Effector memory CD4-positive, alpha-beta T cell (primary cell): Measurements from ENCODE around the gene MLLT10.
A peak's percentile ranks its signal among the peaks of the same experiment; 100 is the strongest.

Experiments
- DNase-seq, 3 donors: peaks; one replicate each; pipeline ENCODE4 v3.0.0-alpha.2; 2020
- H3K27ac ChIP-seq: 2 replicates; pipeline ENCODE4 v1.7.0; 2013; ENCODE audit warnings: mild to moderate bottlenecking, low read length, moderate library complexity; ENCODE audit not compliant: insufficient read depth, poor library complexity, severe bottlenecking
- H3K27me3 ChIP-seq: replicated peaks from 2 replicates; pipeline ENCODE4 v1.7.0; 2013; ENCODE audit warnings: mild to moderate bottlenecking, low read length; ENCODE audit not compliant: insufficient read depth, control insufficient read depth, poor library complexity, severe bottlenecking
- H3K36me3 ChIP-seq: 2 replicates; pipeline ENCODE4 v1.7.0; 2013; ENCODE audit warnings: mild to moderate bottlenecking, low read length, moderate library complexity; ENCODE audit not compliant: control insufficient read depth, insufficient read depth
- H3K4me1 ChIP-seq: 2 replicates; pipeline ENCODE4 v1.7.0; 2013; ENCODE audit warnings: low read length, mild to moderate bottlenecking; ENCODE audit not compliant: control insufficient read depth, insufficient read depth, poor library complexity, severe bottlenecking
- H3K4me3 ChIP-seq: 2 replicates; pipeline ENCODE4 v1.7.0; 2013; ENCODE audit warnings: low read length, low read depth, mild to moderate bottlenecking; ENCODE audit not compliant: insufficient read depth, poor library complexity, severe bottlenecking
- H3K9me3 ChIP-seq: 2 replicates; pipeline ENCODE4 v1.7.0; 2013; ENCODE audit warnings: mild to moderate bottlenecking, low read length, moderate library complexity; ENCODE audit not compliant: control insufficient read depth

Gene MLLT10

DNA sequence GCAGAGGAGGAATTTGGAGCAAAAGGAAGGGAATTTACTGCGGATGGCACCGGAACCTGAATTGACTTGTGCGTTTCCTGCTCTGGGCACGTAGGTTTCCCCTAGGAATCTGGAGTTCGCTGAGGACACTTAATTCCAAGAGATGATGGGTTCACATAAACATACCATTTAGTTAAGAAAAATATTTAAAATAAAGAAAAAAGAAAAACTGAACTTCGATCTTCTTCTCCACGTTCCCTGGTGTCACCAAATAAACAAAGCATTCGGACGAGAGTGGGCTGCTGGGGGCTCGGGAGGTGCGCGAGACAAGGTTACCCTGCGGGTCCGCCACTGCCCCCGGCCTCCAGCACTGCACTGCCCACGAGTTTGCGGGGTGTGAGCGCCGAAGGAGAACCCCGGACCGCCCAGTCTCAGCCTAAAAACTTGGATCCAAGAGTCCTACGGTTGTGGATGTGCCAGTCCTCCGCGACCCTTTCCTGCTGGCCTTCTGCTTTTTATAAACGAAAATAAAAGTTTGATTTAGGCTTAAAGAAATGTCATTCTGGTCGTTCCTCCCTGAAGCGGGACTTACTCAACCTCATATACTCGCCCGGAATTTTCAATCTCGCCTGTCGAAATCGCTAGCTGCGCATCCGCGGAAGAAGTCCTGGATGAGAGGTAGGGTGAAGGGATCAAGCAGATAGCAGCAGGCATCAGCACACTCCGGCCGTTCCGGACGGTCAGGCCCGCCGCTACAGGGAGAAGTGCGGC lies 38.9 kb upstream of the MLLT10 start:
- H3K27ac ChIP-seq: no peak overlapping the region
- no peaks in the 10 kb centered on the region for H3K36me3 ChIP-seq
- peaks cover 42% of the 10 kb centered on the region for H3K4me1 ChIP-seq
- H3K27me3 ChIP-seq: peaks cover 59% of the 10 kb centered on the region
- H3K9me3 ChIP-seq: no peaks in the 10 kb centered on the region
- peak overlapping the region; percentile 81 for H3K4me3 ChIP-seq
- no peak for DNase-seq

DNA sequence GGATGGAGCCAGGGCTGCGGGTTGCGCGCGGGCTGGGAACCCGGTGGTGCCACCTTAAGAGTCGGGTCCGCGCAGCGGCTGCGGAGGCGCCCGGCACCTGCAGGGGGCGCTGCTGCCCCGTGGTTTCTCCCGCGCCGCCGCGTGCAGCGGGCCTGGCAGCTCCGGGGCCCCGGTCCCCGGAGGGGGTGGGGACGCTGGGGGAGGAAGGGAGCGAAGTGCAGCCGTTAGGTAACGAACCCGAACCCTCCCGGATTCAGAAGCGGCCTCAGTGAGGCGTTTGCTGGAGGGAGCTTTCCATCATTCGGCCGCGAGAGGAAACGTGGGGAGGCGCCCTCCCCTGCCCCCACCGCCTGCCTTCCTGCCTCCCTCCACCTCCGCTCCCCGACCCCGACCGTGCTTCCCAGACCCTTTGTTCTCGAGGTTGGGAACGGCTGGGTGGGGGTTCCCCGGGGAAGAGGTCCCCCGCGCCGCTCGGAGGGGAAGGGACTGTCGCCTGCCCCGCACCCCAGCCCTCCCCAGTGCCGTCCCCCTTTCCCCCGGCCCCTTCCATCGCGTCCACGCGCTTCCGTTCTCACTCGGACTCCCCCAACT lies 38.2 kb upstream of the MLLT10 start:
- peaks cover 61% of the 10 kb centered on the region for H3K27me3 ChIP-seq

DNA sequence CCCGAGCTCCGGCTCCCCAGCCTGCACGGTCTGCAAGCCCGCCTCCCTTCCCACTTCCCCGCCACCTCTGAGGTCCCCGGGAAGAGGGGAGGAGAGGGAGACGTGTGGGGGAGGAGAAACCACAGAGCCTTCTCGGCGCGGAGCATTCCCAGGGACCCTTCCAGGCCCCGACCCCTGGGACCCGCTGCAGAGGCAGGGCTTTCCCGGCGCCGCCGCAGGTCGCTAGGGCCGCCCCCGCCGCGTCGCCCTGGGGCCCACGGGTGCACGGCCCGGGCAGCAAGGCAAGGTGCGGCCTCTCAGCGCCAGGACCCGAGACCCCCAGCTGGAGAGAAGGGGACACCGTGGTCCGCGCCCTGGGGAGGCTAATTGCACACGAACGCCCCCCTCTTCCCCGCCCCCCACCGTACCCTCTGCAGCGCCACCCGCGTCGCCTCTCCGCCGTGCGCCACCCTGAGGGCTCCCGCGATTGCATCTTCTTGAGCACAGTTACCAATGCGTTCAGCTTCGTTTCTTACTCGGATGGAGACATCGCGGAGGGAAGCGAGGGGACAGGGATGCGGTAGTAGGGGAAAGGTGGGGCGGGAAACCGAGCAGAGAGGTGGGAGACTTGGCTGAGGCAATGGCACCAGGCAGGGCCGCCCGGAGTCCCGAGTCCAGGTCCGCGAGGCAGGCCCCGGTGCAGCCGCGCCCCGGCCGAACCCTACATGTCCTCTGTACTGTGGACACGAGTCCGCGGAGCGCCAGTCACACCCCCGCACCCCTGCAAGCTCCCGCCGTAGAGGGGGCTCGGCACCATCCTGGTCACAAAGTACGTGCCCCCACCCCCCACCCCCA lies 37.5 kb upstream of the MLLT10 start:
- Histone ChIP-seq H3K27ac (no peak overlapping the region), H3K4me3 (peak overlapping the region; percentile 81), H3K9me3 (no peaks in the 10 kb centered on the region), H3K4me1 (peaks cover 45% of the 10 kb centered on the region), H3K27me3 (peaks cover 61% of the 10 kb centered on the region), H3K36me3 (no peaks in the 10 kb centered on the region)
- DNase-seq: no peak

More for the DNA sequence above, 38.2 kb upstream of the MLLT10 start:
- peaks cover 45% of the 10 kb centered on the region for H3K4me1 ChIP-seq
- H3K9me3 ChIP-seq: no peaks in the 10 kb centered on the region
- DNase-seq: peak; percentile 73 to 74 (median 73)
- no peak overlapping the region for H3K27ac ChIP-seq
- H3K4me3 ChIP-seq: peak overlapping the region; percentile 81
- no peaks in the 10 kb centered on the region for H3K36me3 ChIP-seq

DNA sequence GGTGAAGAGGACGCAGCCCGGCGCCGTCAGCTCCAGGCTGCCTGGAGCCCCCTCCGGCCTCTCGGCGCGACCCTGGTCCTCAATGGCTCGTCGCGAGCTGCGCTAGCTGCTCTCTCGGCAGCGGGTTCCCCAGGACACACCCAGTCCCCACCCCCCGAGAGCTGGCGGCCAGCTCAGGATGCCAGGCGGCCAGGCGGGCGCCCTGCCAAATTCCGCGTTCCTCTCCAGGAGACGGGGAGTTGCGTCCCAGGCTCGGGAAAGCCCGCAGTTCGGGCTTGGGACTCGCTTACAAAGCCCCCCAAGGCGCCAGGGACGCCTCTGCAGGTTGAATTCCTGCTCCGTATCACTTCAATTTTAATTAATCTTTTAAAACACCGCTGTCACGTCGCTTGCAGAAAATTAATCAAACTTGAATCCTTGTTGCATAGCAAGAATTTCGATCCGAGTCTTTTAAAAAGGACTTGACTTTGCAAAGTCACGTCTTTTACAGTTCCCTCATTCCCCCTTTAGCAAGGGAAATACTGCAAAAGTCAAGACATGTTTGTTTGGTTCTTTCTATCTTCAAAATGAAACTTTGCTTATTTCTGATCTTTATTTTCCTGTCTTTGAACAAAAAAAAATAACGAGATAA lies 36.7 kb upstream of the MLLT10 start:
- Histone ChIP-seq H3K9me3 (no peaks in the 10 kb centered on the region), H3K36me3 (no peaks in the 10 kb centered on the region), H3K27me3 (peaks cover 61% of the 10 kb centered on the region), H3K27ac (no peak overlapping the region), H3K4me1 (peaks cover 45% of the 10 kb centered on the region), H3K4me3 (peak overlapping the region; percentile 81)
- no peak for DNase-seq

DNA sequence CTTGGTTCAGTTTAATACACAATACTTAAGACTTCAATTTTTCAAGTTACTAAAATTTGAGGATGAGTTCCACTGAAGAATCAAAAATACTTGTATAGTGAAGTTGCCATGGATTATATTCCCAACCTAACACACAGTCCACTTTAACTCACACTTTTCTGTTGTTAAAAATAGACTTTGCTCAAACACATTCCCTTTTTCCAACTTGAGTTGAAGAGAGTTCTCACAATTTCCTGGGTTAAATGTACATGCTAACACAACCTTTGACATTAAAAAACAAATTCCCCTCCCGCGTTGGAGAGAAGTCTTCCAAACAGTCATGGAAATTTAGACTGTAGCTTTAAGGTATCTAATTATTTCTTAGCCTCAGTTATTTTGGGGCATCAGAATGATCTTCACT lies 35.7 kb upstream of the MLLT10 start:
- no peak for DNase-seq
- no peak overlapping the region for H3K27ac ChIP-seq
- peaks cover 63% of the 10 kb centered on the region for H3K27me3 ChIP-seq
- H3K4me1 ChIP-seq: peaks cover 45% of the 10 kb centered on the region
- H3K4me3 ChIP-seq: no peak overlapping the region
- no peaks in the 10 kb centered on the region for H3K36me3 ChIP-seq
- no peaks in the 10 kb centered on the region for H3K9me3 ChIP-seq

DNA sequence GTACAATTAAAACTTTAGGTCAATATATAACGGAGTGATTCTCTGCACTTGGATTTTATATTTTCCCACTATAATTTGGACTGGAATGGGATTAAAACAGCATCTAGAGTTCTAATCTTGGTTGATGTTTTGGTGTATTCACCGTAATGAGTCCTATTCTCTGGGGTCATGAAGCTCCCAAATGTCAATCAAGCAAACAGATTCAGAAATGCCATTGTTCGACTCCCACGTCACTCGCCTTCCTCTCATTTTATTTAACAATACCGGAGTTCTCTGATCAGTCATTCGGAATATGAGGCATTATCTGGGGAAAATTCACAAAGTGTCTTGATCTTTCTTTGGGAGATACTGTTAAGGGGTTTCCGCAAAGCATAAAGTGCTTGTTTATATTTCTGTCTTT lies 35.0 kb upstream of the MLLT10 start:
- Histone ChIP-seq H3K27ac (no peak overlapping the region), H3K36me3 (no peaks in the 10 kb centered on the region), H3K4me3 (no peak overlapping the region), H3K9me3 (no peaks in the 10 kb centered on the region), H3K27me3 (peaks cover 59% of the 10 kb centered on the region), H3K4me1 (peaks cover 43% of the 10 kb centered on the region)
- DNase-seq: no peak

DNA sequence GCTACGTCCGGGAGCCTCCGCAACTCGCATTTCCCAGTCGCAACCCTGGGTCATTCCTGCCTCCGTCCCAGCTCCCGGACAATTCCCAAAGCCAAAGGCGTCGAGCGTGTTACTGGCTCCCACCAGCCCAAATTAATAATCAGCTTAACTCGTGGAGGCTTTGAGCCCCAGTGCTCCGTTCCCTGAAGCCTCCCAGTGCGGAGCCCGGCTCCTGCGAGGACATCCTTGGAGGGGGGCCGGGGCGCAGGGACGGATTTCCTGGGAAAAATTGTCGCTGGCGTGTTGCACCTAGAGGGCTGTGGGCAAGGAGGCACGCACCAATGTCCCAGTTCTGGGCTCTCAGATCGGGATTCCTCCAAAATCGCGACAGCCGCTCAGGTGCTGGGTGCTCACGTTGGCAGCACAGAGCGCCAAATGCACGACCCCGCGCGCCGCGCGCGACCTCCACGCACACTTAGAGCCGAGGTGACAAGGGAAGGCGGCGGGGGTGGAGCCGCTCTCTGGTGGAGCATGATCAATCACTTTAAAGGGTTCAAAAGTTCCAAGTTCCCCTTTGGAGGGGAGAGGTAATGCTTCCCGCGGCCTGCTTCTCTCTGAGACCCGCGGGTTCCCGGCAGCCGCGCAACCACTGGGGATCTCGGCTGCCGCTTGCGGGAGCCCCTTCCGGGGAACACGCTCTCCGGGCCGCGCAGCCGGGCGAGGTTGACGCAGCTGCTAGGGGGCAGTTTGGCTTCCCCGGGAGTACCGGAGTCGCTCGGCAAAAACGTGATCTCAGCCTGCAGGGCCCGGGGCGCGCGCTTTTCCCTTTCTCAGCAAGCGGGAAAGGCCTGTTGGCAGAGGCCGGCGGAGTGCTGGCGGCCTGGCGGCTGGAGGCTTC lies 34.1 kb upstream of the MLLT10 start:
- Histone ChIP-seq H3K36me3 (no peaks in the 10 kb centered on the region), H3K9me3 (no peaks in the 10 kb centered on the region), H3K4me3 (no peak overlapping the region), H3K27ac (no peak overlapping the region), H3K27me3 (peaks cover 50% of the 10 kb centered on the region), H3K4me1 (peaks cover 34% of the 10 kb centered on the region)
- no peak for DNase-seq

DNA sequence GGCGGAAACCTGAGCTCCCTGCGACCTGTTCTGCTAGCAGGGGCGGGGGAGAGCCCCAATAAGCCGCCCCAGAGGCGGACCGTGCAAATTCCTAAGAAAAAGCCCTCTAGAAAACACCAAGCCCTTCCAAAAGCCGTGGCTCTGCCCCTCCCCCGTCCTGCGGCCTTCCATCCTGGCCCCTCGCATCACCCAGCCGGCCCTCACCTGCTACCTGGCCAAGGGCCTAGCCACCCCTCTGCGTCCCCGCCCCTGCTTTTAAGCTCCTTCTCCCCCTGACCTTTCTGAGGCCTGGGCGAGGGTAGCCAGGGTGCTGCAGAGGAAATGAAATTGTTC lies 33.5 kb upstream of the MLLT10 start:
- Histone ChIP-seq H3K9me3 (no peaks in the 10 kb centered on the region), H3K4me3 (no peak overlapping the region)

DNA sequence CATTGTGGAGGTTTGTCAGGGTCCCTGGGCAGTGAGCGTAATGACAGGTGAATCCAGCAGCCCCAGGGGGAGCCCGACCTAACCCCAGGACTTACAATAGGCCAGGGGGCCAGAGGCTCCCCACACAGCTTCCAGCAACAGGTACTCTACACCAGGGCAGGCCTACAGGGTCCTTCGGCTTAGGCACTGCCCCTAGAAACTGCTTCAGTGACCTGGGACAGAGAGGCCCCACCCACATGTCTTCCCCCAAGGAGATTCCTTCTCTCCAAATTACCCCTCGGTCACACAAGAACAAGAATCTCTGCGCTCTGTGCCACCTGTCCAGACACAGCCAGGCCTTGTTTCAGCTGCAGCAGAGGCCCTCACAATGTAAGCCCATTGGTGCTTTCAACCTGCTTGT lies 32.9 kb upstream of the MLLT10 start:
- DNase-seq: no peak
- peaks cover 44% of the 10 kb centered on the region for H3K27me3 ChIP-seq
- H3K4me1 ChIP-seq: peaks cover 22% of the 10 kb centered on the region
- H3K4me3 ChIP-seq: no peak overlapping the region
- no peak overlapping the region for H3K27ac ChIP-seq
- no peaks in the 10 kb centered on the region for H3K36me3 ChIP-seq
- no peaks in the 10 kb centered on the region for H3K9me3 ChIP-seq

More for the DNA sequence above, 33.5 kb upstream of the MLLT10 start:
- Histone ChIP-seq H3K27ac (no peak overlapping the region), H3K36me3 (no peaks in the 10 kb centered on the region), H3K27me3 (peaks cover 44% of the 10 kb centered on the region), H3K4me1 (peaks cover 28% of the 10 kb centered on the region)
- no peak for DNase-seq
